GM13977 (cell line): ENCODE results near the gene SCUBE2.
"Not testable (repeated sequence)": the region's sequence is repeated elsewhere in the genome, so short reads cannot be mapped to it uniquely, and the experiment has no call there.

Experiments used
- DNase-seq: peaks from one replicate; pipeline ENCODE4 v3.0.0; 2012; ENCODE audit warnings: low spot score
- in situ Hi-C: fragments of 300-500 bp; cut with MboI; formaldehyde crosslinking; loops from one replicate; pipeline ENCODE4 v1.12.0; 2022; ENCODE audit warnings: low sequenced_read_pairs, low pct_unique_long_range_greater_than_20kb, mixed read lengths, inconsistent platforms; ENCODE audit not compliant: unreplicated experiment
- TF ChIP-seq, protein P1 (sequence below): IDR thresholded peaks from 2 replicates; pipeline ENCODE4 v1.5.1; 2012; ENCODE audit warnings: mild to moderate bottlenecking, control low read depth; ENCODE audit not compliant: insufficient read depth; ENCODE audit errors: extremely low read depth, missing control alignments

SCUBE2 gene

DNA sequence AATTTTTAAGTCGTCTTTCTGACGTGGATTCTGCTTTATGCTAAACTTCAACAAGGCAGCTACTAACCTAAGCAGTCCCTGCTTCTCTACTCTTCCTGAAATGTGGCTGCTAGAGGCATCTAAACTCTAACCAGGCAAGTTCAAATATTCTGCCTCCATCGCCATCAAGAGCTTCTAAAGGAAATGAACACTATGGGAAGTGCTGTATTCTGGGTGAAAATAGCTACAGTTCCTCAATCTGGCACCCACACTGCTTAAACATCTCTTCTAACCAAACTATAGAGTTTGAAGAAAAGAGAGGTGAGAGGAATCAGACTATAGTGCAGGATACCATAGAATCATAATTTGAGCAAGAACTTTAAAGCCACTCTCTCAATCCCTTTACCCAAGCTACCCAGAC is 93.9 kb downstream of the SCUBE2 start:
- DNase-seq = no peak
- in situ Hi-C loops = no loop called here
- TF ChIP-seq, protein P1, sequence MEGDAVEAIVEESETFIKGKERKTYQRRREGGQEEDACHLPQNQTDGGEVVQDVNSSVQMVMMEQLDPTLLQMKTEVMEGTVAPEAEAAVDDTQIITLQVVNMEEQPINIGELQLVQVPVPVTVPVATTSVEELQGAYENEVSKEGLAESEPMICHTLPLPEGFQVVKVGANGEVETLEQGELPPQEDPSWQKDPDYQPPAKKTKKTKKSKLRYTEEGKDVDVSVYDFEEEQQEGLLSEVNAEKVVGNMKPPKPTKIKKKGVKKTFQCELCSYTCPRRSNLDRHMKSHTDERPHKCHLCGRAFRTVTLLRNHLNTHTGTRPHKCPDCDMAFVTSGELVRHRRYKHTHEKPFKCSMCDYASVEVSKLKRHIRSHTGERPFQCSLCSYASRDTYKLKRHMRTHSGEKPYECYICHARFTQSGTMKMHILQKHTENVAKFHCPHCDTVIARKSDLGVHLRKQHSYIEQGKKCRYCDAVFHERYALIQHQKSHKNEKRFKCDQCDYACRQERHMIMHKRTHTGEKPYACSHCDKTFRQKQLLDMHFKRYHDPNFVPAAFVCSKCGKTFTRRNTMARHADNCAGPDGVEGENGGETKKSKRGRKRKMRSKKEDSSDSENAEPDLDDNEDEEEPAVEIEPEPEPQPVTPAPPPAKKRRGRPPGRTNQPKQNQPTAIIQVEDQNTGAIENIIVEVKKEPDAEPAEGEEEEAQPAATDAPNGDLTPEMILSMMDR = no peak

DNA sequence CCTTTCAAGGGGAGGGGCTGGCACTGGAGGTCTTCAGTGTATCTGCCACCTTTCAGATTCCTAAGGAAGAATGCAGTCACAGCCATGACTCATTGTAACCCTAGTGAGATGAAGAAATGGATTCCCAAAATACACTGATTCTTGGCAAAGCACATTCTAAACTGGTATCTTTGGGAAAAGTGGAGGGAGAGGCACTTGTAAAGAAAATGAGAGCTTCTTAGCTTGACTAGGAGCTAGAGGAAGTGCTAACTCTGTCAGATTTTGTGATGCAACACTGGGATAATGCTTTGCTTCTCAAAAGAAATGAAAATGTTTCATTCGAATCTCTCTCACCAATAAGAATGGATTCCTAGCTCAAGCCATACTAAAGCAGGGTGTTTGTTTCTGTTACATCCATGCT is 101.9 kb downstream of the SCUBE2 start:
- no peak for DNase-seq
- in situ Hi-C loops = no loop called here
- TF ChIP-seq, protein P1 = no peak

DNA sequence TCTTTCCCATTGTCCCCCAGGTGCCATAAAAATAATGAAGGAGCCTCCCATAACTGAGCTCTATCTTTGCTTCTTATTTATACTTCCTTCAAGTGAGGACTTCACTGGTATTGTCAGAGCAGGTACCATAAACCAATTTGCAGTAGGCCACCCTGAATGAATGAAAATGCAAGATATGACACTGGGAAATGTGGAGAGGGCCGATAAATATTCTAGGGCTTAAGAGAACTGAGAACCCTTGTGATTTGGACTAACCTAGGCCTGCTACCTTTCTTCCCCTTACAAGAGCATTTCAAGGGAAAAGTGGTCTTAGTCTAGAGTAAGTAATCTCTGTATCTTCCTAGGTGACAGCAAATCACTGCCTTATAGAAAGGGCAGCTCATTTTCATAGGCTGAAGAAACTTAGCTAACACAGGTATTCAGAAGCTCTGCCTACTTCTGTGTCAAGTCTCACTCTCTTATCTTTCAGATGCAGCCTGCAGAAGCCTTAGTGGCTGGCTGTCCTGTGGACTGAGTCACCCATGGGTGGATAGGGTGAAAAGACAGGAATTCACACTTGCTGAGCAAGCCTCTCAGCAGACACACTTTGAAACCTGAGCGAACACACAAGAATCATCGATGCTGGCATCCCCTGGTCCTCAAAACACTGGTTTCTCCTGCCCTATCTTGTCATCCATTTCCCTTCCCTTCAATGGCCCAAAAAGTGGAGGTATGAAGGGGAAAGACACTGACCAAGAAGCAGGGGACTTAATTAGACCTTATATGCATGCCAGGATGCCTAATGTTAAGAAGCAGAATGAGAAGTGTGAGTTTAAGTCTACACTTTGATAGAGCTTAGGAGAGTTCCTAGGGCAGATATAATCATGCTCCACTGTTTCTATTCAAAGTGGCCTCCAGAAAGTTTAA is 102.8 kb downstream of the SCUBE2 start:
- TF ChIP-seq, protein P1 = no peak
- in situ Hi-C loops = no loop called here
- DNase-seq = no peak

DNA sequence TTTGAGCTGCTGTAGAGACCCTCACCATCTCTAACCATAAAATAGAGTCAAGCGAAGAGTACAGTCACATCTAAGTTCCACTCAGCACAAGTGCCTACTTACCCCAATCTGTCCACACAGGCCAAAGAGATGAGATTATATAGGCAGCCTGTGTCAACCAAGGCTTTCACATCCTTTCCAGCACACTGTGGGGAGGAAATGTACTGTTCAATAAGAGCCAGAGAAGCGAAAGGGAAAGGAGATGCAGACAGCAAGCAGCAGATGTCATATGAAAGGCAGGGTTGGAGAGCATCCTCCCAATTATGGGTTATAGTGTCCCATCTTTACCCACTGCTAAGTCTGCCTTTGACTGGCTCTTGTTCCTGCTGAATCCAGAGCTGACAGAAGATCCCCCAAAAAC is 104.0 kb downstream of the SCUBE2 start:
- in situ Hi-C loops = no loop called here
- TF ChIP-seq, protein P1 = no peak
- no peak for DNase-seq

DNA sequence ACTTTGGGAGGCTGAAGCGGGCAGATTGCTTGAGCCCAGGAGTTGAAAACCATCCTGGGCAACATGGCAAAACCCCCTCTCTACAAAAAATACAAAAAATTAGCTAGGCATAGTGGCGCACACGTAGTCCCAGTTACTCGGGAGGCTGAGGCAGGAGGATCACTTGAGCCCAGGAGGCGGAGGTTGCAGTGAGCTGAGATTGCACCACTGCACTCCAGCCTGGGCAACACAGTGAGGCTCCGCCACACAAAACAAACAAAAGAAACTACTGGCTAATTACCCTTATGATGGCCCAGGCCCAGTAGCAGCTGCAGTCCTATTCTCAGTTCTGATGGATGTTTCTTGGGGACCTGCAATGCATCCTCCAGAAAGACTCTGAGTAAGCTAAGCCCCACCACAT is 104.6 kb downstream of the SCUBE2 start:
- DNase-seq = not testable (repeated sequence)

DNA sequence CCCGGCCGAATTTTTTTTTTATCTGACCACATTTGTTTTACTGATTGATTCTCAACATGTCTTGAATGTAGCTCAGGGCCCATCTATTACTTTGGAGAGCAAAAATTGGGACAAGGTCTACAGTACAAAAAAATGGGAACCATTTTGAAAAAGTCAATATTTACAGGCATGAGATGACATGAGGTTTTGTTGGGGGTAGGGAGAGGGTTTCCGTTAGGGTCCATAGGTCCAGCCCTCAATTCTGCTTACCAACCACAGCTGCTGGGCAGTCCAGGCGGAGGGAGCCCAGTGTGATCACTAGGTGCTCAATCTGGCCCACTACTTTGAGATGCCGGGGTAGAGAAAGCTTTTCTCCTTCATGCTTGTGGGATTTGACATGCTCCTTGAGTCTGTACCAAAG is 105.9 kb downstream of the SCUBE2 start:
- no peak for DNase-seq
- TF ChIP-seq, protein P1 = no peak
- in situ Hi-C loops = no loop called here

More for the DNA sequence above, 104.6 kb downstream of the SCUBE2 start:
- in situ Hi-C loops = not testable (repeated sequence)

DNA sequence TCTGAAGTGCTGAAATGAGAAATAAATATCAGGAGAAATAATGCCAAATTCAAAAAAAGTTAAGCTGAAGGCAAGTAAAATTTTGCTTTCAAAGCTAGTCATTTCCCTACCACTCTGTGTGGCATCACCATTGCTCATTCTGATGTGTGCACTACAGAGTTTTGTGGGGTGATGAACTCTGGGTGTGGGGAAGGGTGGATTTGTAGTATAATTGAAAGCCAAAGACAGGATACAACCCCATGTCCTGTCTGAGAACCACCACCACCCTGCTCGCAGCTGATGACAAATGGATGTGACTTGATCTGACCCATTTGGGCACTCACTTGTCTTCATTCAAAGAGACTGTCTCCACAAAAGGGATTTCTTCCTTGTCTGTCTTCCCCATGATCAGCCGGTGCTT is 107.8 kb downstream of the SCUBE2 start:
- no peak for DNase-seq
- TF ChIP-seq, protein P1 = no peak
- in situ Hi-C loops = no loop called here
